Measurements from ENCODE around the gene TMEM147.

TMEM147 gene

GRCh38 chr19:35543280-35544109 is 1.9 kb upstream of the TMEM147 start:
- DNase-seq (ENCODE audit: low spot score in 2 of 2) = no peak
- Mint-ChIP-seq H3K27me3 (no peaks in the 10 kb centered on the region), H3K36me3 (ENCODE audit: insufficient read depth) (peaks cover 4% of the 10 kb centered on the region), H3K4me1 (peaks cover 28% of the 10 kb centered on the region), H3K9me3 (no peaks in the 10 kb centered on the region), H3K27ac (ENCODE audit: low read depth) (no peak overlapping the region), H3K4me3 (no peak overlapping the region)
- ATAC-seq (replicated peaks; ENCODE audit: extremely low read depth, poor library complexity, severe bottlenecking) = no peak

GRCh38 chr19:35544110-35544802 is 1.2 kb upstream of the TMEM147 start:
- H3K9me3 Mint-ChIP-seq = no peaks in the 10 kb centered on the region
- peaks cover 4% of the 10 kb centered on the region for H3K36me3 Mint-ChIP-seq (ENCODE audit: insufficient read depth)
- ATAC-seq (replicated peaks; ENCODE audit: extremely low read depth, poor library complexity, severe bottlenecking) = no peak
- no peak for DNase-seq (ENCODE audit: low spot score in 2 of 2)
- peak overlapping the region; percentile 88 for H3K27ac Mint-ChIP-seq (ENCODE audit: low read depth)
- H3K4me3 Mint-ChIP-seq = peak overlapping the region; percentile 88
- no peaks in the 10 kb centered on the region for H3K27me3 Mint-ChIP-seq
- peaks cover 36% of the 10 kb centered on the region for H3K4me1 Mint-ChIP-seq

- H3K9me3 Mint-ChIP-seq = no peaks in the 10 kb centered on the region
- peaks cover 38% of the 10 kb centered on the region for H3K4me1 Mint-ChIP-seq
- DNase-seq (ENCODE audit: low spot score in 2 of 2) (peak; percentile 30 to 36), ATAC-seq (replicated peaks; ENCODE audit: extremely low read depth, poor library complexity, severe bottlenecking) (peak; percentile 78)
- H3K27ac Mint-ChIP-seq (ENCODE audit: low read depth) = peak overlapping the region; percentile 88
- peak overlapping the region; percentile 88 for H3K4me3 Mint-ChIP-seq
- no peaks in the 10 kb centered on the region for H3K27me3 Mint-ChIP-seq
- H3K36me3 Mint-ChIP-seq (ENCODE audit: insufficient read depth) = peaks cover 6% of the 10 kb centered on the region
Observed at GRCh38 chr19:35545855-35546381, 492 bp downstream of the TMEM147 start.

GRCh38 chr19:35546532-35546931 is 1.1 kb downstream of the TMEM147 start:
- Mint-ChIP-seq H3K4me1 (peaks cover 38% of the 10 kb centered on the region), H3K36me3 (ENCODE audit: insufficient read depth) (peaks cover 6% of the 10 kb centered on the region), H3K4me3 (peak overlapping the region; percentile 88), H3K9me3 (no peaks in the 10 kb centered on the region), H3K27me3 (no peaks in the 10 kb centered on the region), H3K27ac (ENCODE audit: low read depth) (peak overlapping the region; percentile 88)
- DNase-seq (ENCODE audit: low spot score in 2 of 2) (no peak), ATAC-seq (replicated peaks; ENCODE audit: extremely low read depth, poor library complexity, severe bottlenecking) (no peak)

- H3K27me3 Mint-ChIP-seq = no peaks in the 10 kb centered on the region
- no peak overlapping the region for H3K4me3 Mint-ChIP-seq
- peaks cover 8% of the 10 kb centered on the region for H3K36me3 Mint-ChIP-seq (ENCODE audit: insufficient read depth)
- DNase-seq (ENCODE audit: low spot score in 2 of 2) (peak in 1 of 2 donors; percentile 28), ATAC-seq (replicated peaks; ENCODE audit: extremely low read depth, poor library complexity, severe bottlenecking) (no peak)
- peak overlapping the region; percentile 26 for H3K27ac Mint-ChIP-seq (ENCODE audit: low read depth)
- H3K4me1 Mint-ChIP-seq = peaks cover 37% of the 10 kb centered on the region
- H3K9me3 Mint-ChIP-seq = no peaks in the 10 kb centered on the region
Observed at GRCh38 chr19:35549174-35549788, 3.9 kb downstream of the TMEM147 start.

- DNase-seq (ENCODE audit: low spot score in 2 of 2) = no peak
- peak overlapping the region; percentile 26 for H3K27ac Mint-ChIP-seq (ENCODE audit: low read depth)
- peaks cover 30% of the 10 kb centered on the region for H3K4me1 Mint-ChIP-seq
- H3K9me3 Mint-ChIP-seq = no peaks in the 10 kb centered on the region
- H3K36me3 Mint-ChIP-seq (ENCODE audit: insufficient read depth) = peaks cover 8% of the 10 kb centered on the region
- no peak for ATAC-seq (replicated peaks; ENCODE audit: extremely low read depth, poor library complexity, severe bottlenecking)
- H3K4me3 Mint-ChIP-seq = no peak overlapping the region
- no peaks in the 10 kb centered on the region for H3K27me3 Mint-ChIP-seq
Observed at GRCh38 chr19:35549879-35550523, 4.6 kb downstream of the TMEM147 start.

- Mint-ChIP-seq H3K4me3 (no peak overlapping the region), H3K9me3 (no peaks in the 10 kb centered on the region), H3K4me1 (peaks cover 22% of the 10 kb centered on the region), H3K36me3 (ENCODE audit: insufficient read depth) (peaks cover 6% of the 10 kb centered on the region), H3K27ac (ENCODE audit: low read depth) (no peak overlapping the region), H3K27me3 (no peaks in the 10 kb centered on the region)
- ATAC-seq (replicated peaks; ENCODE audit: extremely low read depth, poor library complexity, severe bottlenecking) = no peak
- DNase-seq (ENCODE audit: low spot score in 2 of 2) = no peak
Observed at GRCh38 chr19:35551091-35551810, 5.8 kb downstream of the TMEM147 start.

GRCh38 chr19:35552534-35553384 is 7.3 kb downstream of the TMEM147 start:
- Mint-ChIP-seq H3K27me3 (no peaks in the 10 kb centered on the region), H3K36me3 (ENCODE audit: insufficient read depth) (peaks cover 4% of the 10 kb centered on the region), H3K9me3 (no peaks in the 10 kb centered on the region), H3K4me3 (no peak overlapping the region), H3K4me1 (peaks cover 18% of the 10 kb centered on the region), H3K27ac (ENCODE audit: low read depth) (no peak overlapping the region)
- ATAC-seq (replicated peaks; ENCODE audit: extremely low read depth, poor library complexity, severe bottlenecking) = no peak
- DNase-seq (ENCODE audit: low spot score in 2 of 2) = no peak

GRCh38 chr19:35553385-35554000 is 8.1 kb downstream of the TMEM147 start:
- no peak for DNase-seq (ENCODE audit: low spot score in 2 of 2)
- H3K9me3 Mint-ChIP-seq = no peaks in the 10 kb centered on the region

GRCh38 chr19:35554076-35554475 is 8.7 kb downstream of the TMEM147 start:
- Mint-ChIP-seq H3K27me3 (peaks cover under 1% of the 10 kb centered on the region), H3K9me3 (no peaks in the 10 kb centered on the region), H3K4me3 (no peak overlapping the region), H3K36me3 (ENCODE audit: insufficient read depth) (peaks cover 4% of the 10 kb centered on the region), H3K4me1 (peaks cover 10% of the 10 kb centered on the region), H3K27ac (ENCODE audit: low read depth) (no peak overlapping the region)
- ATAC-seq (replicated peaks; ENCODE audit: extremely low read depth, poor library complexity, severe bottlenecking) = no peak
- no peak for DNase-seq (ENCODE audit: low spot score in 2 of 2)

More at GRCh38 chr19:35553385-35554000, 8.1 kb downstream of the TMEM147 start:
- Mint-ChIP-seq H3K4me1 (peaks cover 16% of the 10 kb centered on the region), H3K27me3 (no peaks in the 10 kb centered on the region), H3K36me3 (ENCODE audit: insufficient read depth) (peaks cover 4% of the 10 kb centered on the region), H3K4me3 (no peak overlapping the region), H3K27ac (ENCODE audit: low read depth) (no peak overlapping the region)
- no peak for ATAC-seq (replicated peaks; ENCODE audit: extremely low read depth, poor library complexity, severe bottlenecking)
